GM19372 (cell line): ENCODE measurements around the gene SNCAIP.

Source experiments
- ATAC-seq: cut with Tn5 transposase; IDR thresholded peaks from one replicate; pipeline ENCODE4 v1.9.1; 2021; ENCODE audit warnings: mild to moderate bottlenecking, low read depth, moderate library complexity; ENCODE audit not compliant: unreplicated experiment

SNCAIP gene

DNA sequence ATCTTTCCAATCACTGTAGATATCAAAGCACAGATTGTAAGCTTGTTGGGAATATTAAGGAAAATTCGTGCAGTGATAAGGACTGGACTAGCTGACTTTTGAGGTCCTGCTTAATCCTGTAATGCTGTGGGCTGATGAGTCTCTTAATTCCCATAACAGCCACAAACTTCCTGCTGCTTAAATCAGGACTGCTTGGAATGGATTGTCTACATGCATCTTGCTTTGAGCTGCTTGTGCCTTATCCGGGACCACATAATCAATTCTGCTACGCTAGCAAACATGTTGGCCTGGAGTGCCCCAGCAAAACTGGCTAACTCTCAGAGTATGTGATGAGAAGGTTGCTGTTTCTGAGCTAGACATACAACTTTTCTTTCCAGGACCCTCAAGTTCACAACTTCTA lies 79.6 kb downstream of the SNCAIP start:
- ATAC-seq = no peak

DNA sequence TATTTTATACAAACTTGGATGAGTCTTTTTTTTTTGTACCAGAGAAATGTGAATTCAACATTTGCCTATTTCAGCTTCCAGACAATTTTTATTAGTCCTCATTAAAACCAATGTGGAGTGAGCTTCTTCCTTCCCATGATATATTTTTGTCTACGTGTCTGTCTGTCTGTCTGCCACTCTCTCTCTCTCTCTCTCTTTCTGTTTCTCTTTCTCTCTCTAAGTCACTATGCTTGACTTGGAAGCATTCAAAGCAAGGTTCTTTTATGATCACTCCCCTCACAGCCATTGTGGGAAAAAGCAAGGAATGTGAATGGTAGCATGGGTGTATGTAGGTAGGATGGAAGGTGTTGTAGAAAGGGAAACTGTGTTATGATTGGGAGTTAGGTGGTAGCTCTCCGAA lies 80.2 kb downstream of the SNCAIP start:
- ATAC-seq = no peak

DNA sequence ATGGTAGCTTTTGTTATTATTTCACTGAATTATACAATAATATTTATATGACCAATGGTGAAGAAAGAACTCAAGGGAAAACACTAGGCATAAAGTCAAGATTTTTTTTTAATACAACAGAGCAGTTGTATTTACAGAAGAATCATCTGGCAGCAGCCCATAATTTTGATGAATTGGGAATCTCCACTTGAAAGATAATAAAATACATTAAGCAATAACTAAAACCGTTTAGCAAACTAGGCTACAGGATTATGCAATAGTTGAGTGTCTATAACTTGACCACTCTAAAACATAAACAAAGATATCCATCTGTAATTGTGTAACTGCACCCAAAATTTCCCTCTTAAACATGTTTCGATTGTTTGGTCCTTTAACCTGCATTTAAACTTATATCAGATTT lies 80.8 kb downstream of the SNCAIP start:
- ATAC-seq = no peak

DNA sequence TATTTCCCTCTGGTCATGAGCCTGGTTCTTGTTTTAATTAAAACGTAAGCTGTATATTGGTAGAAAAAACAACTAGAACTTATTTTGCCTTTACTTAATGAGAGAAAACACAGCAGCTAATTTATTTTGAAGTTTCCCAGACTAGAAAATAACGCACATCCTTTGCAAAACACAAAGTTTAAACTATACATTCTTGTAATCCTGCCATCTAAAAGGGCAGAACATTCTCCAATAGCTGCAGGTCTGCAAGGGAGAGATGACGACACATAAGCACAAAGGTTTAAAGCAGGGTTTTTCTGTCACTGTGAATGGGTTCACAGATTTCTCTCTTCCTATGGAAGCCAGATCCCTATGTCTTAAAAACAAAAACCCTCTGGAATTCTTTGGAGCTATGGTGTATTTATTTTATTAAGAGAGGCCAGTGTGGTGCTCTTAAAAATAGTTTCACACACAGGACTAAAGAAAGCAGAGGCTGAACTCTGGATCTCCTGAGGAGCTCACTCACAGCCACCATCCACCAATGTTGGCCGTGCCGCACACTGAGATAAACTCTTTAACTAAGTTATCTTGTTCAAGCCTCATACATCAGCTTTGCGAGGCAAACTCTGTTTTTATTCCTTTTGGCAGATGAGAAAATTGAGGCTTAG lies 82.4 kb downstream of the SNCAIP start:
- ATAC-seq = no peak

DNA sequence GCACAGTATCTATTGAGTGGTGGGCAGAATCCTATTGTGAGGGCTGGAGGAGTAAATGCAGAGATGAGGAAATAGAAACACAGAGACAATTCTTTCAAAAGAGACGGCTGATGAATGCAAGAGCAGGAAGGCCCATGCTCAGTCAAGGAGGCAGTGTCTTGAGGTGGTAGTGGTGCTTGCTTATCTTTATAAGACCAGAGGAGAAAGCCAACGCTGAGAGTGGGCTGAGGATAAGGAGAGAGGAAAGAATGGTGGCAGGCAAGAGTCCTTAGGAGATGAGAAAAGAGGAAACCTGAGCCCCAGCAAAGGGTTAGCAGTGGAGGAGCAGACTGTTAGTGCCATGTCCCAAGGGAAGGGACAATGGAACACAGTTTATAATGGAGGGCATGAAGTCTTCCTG lies 86.0 kb downstream of the SNCAIP start:
- ATAC-seq = no peak

DNA sequence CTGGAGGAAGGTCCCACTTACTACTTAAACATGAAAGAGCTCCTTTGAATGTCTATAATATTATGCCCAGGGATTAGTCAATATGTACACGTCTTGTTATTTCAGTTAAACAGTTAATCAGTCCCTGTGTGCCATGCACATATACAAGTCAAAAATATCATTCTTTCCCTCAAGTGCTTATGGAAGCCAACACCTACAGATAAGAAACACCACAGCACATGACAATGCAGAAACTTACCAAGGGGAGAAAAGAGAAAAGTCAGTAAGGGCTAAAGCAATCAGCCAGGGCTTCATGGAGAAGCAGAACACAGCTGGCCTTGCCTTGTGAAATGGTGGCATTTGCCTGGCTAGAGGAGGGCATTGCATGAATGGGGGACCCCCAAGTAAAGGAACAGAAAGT lies 88.3 kb downstream of the SNCAIP start:
- ATAC-seq = no peak

DNA sequence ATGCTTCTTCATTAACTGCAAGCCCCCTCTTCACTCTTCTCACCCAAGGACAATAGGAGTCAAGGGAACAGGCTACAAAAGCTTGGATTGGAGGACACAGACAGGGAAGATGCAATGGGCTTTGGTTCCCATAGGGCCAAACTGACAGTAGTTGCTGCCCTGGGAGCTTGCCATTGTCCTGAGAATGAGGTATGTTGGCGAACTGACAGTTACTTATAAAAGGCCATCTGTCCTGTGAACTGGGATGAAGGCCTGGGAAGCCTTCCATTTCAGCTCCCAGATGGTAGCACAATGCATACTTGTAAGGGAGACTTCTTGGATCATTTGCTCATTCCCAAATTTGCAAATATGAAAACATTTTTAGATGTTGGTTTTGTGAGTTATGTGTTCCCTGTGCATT lies 88.9 kb downstream of the SNCAIP start:
- ATAC-seq = no peak

DNA sequence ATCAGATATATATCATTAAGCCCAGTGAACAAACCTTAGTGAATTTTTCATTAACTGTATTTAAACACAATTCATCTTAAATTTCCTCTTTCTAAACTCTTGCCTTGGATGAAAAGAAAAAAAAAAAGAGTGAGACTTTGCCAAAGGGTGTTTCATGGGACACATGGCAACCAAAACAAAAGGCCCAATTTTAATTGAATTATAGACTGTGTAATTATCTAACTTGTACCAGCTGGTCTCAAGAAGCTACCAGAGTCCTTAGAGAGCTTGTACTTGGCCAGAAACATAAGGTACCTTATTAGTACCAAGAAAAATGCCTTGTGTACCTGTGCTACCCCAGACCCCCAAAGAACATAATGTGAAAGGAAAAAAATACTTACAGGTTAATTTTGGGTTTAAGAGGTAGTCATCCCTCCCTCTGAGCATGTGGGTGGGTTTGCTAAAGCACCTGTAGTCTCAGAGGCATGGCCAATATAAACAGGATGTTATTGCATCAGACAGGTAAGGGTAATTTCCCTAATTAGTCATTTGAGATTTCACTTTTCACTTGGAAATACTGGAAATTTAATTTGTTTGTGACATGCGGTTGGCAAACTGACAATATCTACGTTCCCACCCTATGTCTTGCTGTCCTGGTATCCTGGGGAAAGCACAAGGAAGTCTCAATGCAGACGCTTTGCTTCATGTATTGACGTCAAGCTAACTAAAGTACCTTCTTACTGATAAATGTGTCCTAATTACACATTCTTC lies 90.1 kb downstream of the SNCAIP start:
- no peak for ATAC-seq

DNA sequence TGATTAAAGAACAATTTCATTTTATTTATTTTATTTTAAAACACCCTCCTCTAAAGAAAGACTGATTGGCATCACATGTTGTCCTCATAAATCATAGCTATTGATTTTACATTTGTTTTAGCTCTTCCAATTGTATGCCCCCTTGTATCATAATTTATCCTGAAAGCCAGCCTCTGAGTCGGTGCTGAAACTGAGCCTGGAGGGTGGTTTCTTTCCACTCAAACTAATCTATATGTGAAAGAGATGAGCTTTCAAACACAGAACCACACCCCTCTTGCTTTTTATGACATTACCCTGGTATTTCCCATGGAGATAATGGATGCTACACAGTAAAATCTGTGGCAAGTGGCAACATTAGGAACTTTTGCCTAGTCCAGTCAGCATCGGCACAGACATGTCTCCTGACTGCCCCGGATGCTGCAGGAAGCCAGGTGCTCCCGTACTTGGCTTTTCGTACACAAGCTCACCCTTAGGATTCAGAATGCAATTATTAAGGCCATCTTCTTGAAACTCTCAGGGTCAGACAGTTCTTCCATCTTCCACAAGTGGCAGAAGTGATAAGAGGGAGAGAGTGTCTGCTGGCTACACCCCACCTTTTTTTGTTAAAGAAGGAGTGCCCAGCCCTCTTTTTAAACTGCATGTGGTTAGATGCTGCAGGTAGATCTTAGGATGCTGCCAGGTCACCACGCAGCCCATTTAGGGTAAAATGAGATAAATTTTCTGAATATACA lies 91.1 kb downstream of the SNCAIP start:
- ATAC-seq = no peak

DNA sequence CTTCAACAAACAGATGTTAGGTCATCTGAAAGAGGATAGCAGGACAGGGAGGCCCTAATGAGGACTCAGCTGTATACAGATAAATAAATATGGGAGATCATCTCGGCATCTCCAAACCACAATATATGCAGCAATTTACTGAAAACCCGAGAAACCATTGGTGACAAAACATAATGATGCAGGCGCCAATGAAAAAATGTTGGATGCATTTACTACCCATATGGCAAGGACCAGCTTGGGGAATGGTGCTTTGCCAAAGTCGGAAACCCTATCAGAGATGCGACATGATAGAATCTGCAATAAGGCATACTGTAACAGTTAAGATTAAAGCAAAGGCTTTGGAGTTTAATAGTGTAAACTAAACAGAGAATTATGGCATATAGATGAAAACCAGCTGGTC lies 92.0 kb downstream of the SNCAIP start:
- no peak for ATAC-seq

DNA sequence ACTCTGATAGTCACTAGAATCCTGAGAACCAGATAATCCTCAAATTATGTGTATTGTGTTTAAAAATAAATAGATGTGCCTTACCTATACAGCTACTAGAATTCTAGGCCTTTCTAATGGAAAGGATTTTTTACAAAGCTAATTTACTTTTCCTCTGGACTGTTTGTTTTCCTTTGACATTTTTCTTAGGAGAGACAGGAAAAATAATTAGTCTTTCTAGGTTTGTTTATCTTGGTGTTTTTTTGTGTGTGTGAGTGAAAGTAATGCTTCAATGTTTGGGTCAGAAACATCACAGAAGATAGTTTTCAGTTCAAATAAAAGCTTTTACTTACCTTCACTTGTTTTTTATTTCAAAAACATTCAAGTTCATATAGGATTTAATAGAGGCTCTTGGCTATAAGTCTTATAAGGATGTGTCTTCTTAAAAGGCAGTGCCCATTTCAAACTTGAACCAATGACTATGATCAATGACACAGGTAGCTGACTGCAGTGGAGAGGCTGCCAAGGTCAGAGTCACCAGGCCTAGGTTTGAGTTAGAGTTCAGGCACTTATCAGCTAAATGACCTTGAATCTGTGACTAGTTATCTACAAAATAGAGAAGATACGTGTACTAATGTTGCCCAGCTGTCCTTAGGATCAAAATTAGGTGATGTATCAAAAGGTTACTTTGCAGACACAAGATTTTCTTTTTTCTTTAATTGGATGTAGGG lies 92.8 kb downstream of the SNCAIP start:
- no peak for ATAC-seq

DNA sequence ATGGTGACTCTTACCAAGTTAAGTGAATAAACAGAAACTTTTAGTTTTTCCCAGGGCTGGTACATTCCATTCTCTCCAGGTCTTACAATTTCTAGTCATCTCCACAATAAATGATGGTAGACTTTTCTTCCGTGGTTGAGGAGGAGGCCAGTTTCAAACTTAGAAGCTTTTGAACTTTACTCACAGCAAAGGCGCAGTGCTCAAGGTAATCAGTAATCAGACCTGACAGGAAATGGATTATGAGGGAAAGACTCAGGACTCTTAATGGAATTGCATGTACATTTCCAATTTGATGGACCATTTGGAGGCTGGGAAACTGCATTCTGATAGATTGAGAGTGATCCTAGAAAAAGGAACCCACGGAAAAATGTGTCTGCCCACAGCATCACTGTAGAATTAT lies 93.7 kb downstream of the SNCAIP start:
- ATAC-seq = no peak

DNA sequence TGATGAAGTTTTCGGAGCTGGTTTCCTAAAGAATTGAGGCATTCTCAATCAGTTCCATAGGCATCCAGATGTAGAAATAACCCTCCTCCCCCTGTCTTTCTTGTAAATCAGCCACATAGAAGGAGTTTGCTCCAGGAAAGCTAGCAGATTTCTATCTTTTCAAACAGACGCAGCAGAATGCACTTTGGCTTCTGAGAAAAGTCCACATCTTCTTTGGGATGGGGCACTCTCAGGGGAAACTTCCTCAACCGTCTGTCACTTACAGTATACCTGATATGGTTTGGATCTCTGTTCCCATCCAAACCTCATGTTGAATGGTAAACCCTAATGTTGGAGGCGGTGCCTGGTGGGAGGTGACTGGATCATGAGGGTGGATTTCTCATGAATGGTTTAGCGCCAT lies 94.1 kb downstream of the SNCAIP start:
- no peak for ATAC-seq

DNA sequence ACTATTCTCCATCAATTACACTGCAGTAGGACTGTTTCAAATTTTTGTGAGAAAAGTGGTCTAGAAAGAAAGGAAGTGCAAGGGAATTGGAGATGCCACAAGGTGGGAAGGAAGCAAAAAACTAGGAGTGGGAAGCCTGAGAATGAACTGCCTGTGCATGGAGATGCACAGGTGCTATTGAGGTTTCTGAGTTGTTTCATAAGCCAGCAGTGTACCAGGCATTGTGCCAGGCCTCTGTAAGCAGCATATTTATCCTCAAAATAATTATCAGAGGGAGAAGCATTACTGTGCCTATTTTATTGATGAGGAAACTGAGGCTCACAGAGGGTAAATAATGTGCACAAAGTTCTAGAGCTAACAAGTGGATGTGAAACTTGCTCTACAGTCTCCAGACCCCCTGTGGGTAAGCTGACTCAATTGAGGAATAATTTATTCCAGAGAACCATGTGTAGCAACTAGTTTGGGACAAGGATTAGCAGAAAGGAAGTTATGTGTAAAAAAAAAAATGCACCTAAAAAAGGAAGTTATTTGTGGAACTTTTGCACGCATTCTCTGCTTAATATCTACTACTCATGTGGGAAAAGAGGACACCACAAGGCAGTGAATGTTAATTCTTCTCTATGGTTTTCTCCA lies 96.7 kb downstream of the SNCAIP start:
- no peak for ATAC-seq

DNA sequence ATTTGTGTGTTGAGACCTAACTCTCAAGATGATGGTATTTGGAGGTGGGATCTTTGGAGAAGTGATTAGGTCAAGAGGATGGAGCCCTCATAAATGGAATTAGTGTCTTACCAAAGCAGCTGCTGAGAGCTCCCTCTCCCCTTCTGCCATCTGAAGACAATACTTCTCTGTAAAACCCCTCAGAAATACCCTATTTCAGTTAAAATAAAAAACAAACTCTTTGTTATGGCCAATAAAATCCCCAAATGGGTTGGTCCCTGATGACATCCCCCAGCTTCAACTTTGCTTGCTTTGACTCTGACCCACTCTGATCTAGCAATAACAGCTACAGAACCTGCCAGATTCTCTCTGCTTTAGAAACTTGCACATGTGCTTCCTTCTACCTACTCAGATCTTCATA lies 100.9 kb downstream of the SNCAIP start:
- no peak for ATAC-seq

DNA sequence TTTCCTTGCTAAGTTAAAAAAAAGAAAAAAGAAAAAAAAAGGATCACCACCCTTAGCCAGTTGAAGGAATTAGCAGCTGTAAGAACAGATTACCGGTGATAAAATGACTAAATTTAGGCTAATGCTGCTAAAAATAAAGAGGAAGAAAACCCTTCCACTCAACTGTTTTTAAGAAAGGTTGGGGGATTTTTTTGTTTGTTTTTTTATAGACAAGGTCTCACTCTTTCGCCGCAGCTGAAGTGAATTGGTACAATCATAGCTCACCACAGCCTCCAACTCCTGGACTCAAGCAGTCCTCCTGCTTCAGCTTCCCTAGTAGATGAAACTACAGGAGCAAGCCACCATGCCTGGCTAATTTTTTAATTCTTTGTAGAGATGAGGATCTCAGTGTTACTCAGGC lies 101.7 kb downstream of the SNCAIP start:
- peak; percentile 39 for ATAC-seq

DNA sequence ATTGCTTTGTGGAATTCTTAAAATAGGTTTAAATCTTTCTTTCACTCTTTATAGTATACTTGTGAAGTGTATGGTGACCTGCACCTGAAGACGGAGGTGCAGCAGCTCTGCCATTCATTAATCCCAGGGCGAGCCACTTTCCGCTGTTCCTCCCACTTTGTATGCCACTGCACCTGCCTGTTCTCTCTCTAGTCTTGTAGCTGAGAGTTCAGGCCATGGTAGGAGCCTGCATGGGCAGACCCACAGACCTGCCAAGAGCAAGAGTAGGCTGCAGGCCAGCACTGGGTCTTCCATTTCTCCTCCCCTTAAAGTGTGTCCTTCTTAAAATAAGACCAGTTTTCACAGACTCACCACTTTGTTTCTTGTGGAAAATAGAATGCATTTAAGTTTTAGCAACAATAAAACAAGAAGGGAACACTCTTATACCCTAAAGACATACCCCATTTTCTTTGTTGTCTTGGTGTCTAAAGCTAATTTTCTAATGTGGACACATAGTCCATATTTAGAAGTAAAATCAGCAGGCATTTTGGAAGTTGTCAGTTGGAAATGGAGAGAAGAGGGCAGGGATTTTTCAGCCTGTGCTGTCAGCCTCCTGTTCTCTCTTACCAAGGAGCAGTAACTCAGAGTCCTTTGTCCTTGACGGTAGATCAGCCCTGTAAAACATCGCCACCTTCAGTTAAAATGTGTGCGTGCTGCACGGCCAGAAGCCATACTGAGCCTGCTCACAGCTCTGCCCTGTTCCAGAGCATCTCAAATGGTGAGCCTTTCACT lies 103.2 kb downstream of the SNCAIP start:
- ATAC-seq = peak; percentile 82

DNA sequence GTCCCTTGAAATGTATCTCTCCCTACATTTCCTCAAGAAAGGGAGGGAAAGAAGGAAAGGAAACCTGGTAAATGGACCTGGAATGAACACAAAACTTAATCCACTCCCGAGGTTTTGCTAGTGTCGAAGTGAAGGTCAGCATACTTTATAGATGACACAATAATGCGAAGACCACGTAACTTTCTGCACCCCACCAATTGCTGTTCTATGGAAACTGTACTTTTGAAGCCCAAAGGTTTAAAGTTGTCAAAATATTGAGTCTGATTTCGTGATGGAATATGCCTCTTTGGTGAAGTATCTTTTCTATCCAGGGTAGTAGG lies 103.7 kb downstream of the SNCAIP start:
- ATAC-seq = no peak

DNA sequence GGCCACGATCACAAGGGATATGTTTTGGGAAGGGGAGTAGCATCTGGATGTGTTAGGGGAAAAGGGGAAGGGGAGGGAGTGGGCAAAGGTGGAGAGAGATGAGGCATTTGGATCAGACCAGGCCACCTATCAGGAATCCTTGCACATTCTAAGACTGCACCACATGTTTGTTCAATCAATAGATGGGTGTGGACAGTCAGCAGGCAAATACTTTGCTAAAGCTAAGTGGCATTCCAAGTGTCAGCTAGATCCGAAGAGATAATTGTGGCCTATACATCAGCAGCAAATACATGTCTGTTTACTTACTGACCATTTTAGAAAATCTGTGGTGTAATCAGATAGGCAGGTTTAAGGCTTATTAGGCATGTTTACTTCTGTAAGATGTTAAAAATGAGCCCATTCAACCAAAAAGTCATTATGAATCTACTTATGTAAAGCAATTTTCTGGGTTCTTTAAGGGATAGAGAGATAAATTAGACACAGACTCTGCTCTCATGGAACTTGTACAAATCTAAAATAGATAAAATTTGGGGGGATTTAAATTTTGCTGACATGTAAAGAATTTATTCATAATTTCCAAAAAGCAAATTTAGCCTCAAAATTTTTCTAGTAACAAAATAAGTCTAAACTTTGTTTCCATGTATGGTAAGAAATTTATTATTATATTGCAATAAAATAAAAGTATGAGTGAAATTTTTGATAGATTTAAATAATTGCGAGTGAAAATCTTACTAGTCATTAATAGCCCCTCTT lies 107.3 kb downstream of the SNCAIP start:
- no peak for ATAC-seq
